Gastrocnemius medialis (tissue), 4 donors: ENCODE measurements around the gene LRRC49. TPM values are rescaled to one million over a fixed set of nuclear protein-coding genes. Genes with fewer than 3 reads are reported as not detected.

ENCODE experiments used
- ATAC-seq, 2 donors: fragments of 150-250 bp; one replicate each; pipeline ENCODE4 v1.9.1; 2016
- DNase-seq, 2 donors: peaks; one replicate each; pipeline ENCODE4 v3.0.0-alpha.2; 2019
- H3K27ac ChIP-seq, 4 donors: fragments of 200-600 bp; sonication (generic); 1 replicate in 1 of 4; 2 replicates in 3 of 4; pipeline ENCODE4 v1.5.1; 2016 to 2018; ENCODE audit warnings: mild to moderate bottlenecking in 2 of 4, moderate library complexity in 1 of 4
- H3K27me3 ChIP-seq, 3 donors: fragments of 200-600 bp; sonication (generic) in 2 of 3; 1 replicate in 1 of 3; 2 replicates in 2 of 3; pipeline versions ENCODE4 v1.5.1 to v1.6.0; 2016 to 2019; ENCODE audit warnings: mild to moderate bottlenecking in 1 of 3, moderate library complexity in 1 of 3
- H3K36me3 ChIP-seq, 2 donors: fragments of 200-600 bp; sonication (generic) in 1 of 2; one replicate each; pipeline ENCODE4 v1.5.1; 2017 to 2018
- H3K4me1 ChIP-seq, 2 donors: fragments of 200-600 bp; sonication (generic) in 1 of 2; one replicate each; pipeline ENCODE4 v1.5.1; 2016 to 2017; ENCODE audit warnings: mild to moderate bottlenecking in 2 of 2
- H3K4me3 ChIP-seq, 4 donors: fragments of 200-600 bp; sonication (generic) in 3 of 4; 1 replicate in 1 of 4; 2 replicates in 3 of 4; pipeline ENCODE4 v1.5.1; 2016 to 2019; ENCODE audit warnings: mild to moderate bottlenecking in 2 of 4
- H3K9me3 ChIP-seq, 3 donors: fragments of 200-600 bp; sonication (generic) in 2 of 3; 1 replicate in 1 of 3; 2 replicates in 2 of 3; pipeline ENCODE4 v1.5.1; 2016 to 2019
- CTCF ChIP-seq, 5 experiments: fragments of 450-650 bp in 3 of 5; fragments of 200-600 bp in 2 of 5; sonication (generic) in 2 of 5; IDR thresholded peaks in 4 of 5; conservative IDR thresholded peaks in 1 of 5; 1 replicate in 4 of 5; 2 replicates in 1 of 5; pipeline ENCODE4 v1.5.1; 2016 to 2019; ENCODE audit warnings: antibody characterized with exemption in 5 of 5, mild to moderate bottlenecking in 3 of 5, moderate library complexity in 3 of 5
- POLR2A ChIP-seq, 2 donors: fragments of 450-650 bp; IDR thresholded peaks; one replicate each; pipeline ENCODE4 v1.6.1; 2017; ENCODE audit warnings: antibody characterized with exemption in 2 of 2, mild to moderate bottlenecking in 2 of 2, moderate library complexity in 2 of 2
- in situ Hi-C, 4 donors: fragments of 200-750 bp; cut with MboI; loops; one replicate each; pipeline versions ENCODE4 v1.15.0 to v1.8.0; 2017; ENCODE audit warnings: low sequenced_read_pairs in 4 of 4
- intact Hi-C: fragments of 100-400 bp; cut with DNase I; formaldehyde crosslinking; loops from one replicate; pipeline ENCODE4 v1.15.1; 2023; ENCODE audit warnings: low total_unique reads
- total RNA-seq, 4 donors: library from RNA; depleted of rRNA; stranded (reverse); fragments of >200 nt; gene quantifications; one replicate each; pipeline versions ENCODE4 v1.1.0 to v1.2.3, GENCODE V29; 2016

LRRC49 gene
- total RNA-seq, 4 donors from 2014 or later, result 0.51 to 5.0 (median 2.8) TPM

- DNase-seq, result no peak
- TF ChIP-seq CTCF (IDR thresholded peaks at IDR 0.05 in 4 of 5, conservative IDR thresholded peaks at IDR 0.05 in 1 of 5), result no peak
- in situ Hi-C loops (no loop called here), intact Hi-C loops (no loop called here)
- Histone ChIP-seq H3K27me3 (no peaks in the 10 kb centered on the region), H3K9me3 (no peaks in the 10 kb centered on the region), H3K4me3 (no peak overlapping the region), H3K4me1 (no peaks in the 10 kb centered on the region), H3K27ac (no peak overlapping the region), H3K36me3 (no peaks in the 10 kb centered on the region)
- no peak for ATAC-seq
These were observed 199.5 kb downstream of the LRRC49 start for GRCh38 chr15:71092056-71092600.

GRCh38 chr15:71093054-71094024 lies 200.7 kb downstream of the LRRC49 start:
- Histone ChIP-seq H3K9me3 (no peaks in the 10 kb centered on the region), H3K27ac (no peak overlapping the region), H3K27me3 (no peaks in the 10 kb centered on the region), H3K4me1 (no peaks in the 10 kb centered on the region), H3K4me3 (no peak overlapping the region), H3K36me3 (no peaks in the 10 kb centered on the region)
- DNase-seq (no peak), ATAC-seq (no peak)
- in situ Hi-C loops (no loop called here), intact Hi-C loops (no loop called here)
- TF ChIP-seq CTCF (IDR thresholded peaks at IDR 0.05 in 4 of 5, conservative IDR thresholded peaks at IDR 0.05 in 1 of 5) (no peak), POLR2A (IDR thresholded peaks at IDR 0.05) (no peak)

- no peak for ATAC-seq
- H3K9me3 ChIP-seq, result no peaks in the 10 kb centered on the region
- H3K27ac ChIP-seq, result no peak overlapping the region
- DNase-seq, result no peak
- H3K4me1 ChIP-seq, result no peaks in the 10 kb centered on the region
- H3K36me3 ChIP-seq, result no peaks in the 10 kb centered on the region
- no peak for TF ChIP-seq POLR2A (IDR thresholded peaks at IDR 0.05)
- TF ChIP-seq CTCF (IDR thresholded peaks at IDR 0.05 in 4 of 5, conservative IDR thresholded peaks at IDR 0.05 in 1 of 5), result no peak
- intact Hi-C loops, result no loop called here
- H3K4me3 ChIP-seq, result no peak overlapping the region
- no peaks in the 10 kb centered on the region for H3K27me3 ChIP-seq
- in situ Hi-C loops, result no loop called here
These were observed 201.5 kb downstream of the LRRC49 start for GRCh38 chr15:71094137-71094536.

- no peak for TF ChIP-seq POLR2A (IDR thresholded peaks at IDR 0.05)
- TF ChIP-seq CTCF (IDR thresholded peaks at IDR 0.05 in 4 of 5, conservative IDR thresholded peaks at IDR 0.05 in 1 of 5), result no peak
- DNase-seq, result no peak
- H3K9me3 ChIP-seq, result no peaks in the 10 kb centered on the region
- intact Hi-C loops, result no loop called here
- H3K4me1 ChIP-seq, result no peaks in the 10 kb centered on the region
- no peak overlapping the region for H3K4me3 ChIP-seq
- in situ Hi-C loops, result no loop called here
- H3K36me3 ChIP-seq, result no peaks in the 10 kb centered on the region
- ATAC-seq, result no peak
- H3K27ac ChIP-seq, result no peak overlapping the region
- no peaks in the 10 kb centered on the region for H3K27me3 ChIP-seq
These were observed 204.1 kb downstream of the LRRC49 start for GRCh38 chr15:71096676-71097075.
